SK-N-SH treated with all-trans-retinoic acid at 6 μM for 48 hours (cell line): ENCODE data around the gene ANKRD23.

Experiments used
- CSRNP3 ChIP-seq: fragments of 250-450 bp; sonication (Bioruptor Pico); IDR thresholded peaks from 2 replicates; pipeline ENCODE4 v1.5.1; 2021; ENCODE audit warnings: mild to moderate bottlenecking, moderate library complexity
- PPARA ChIP-seq: fragments of 250-450 bp; sonication (Bioruptor Pico); IDR thresholded peaks from 2 replicates; pipeline ENCODE4 v1.5.0; 2020; ENCODE audit warnings: mild to moderate bottlenecking, borderline replicate concordance
- RARB ChIP-seq: fragments of 250-450 bp; sonication (Bioruptor Pico); IDR thresholded peaks from 2 replicates; pipeline ENCODE4 v1.8.0; 2021; ENCODE audit warnings: mild to moderate bottlenecking, moderate library complexity
- TSHZ2 ChIP-seq: fragments of 250-450 bp; sonication (Bioruptor Pico); IDR thresholded peaks from 2 replicates; pipeline ENCODE4 v1.5.0; 2020; ENCODE audit warnings: mild to moderate bottlenecking, moderate library complexity
- ZFP30 ChIP-seq: fragments of 450-650 bp; formaldehyde crosslinking; IDR thresholded peaks from 2 replicates; pipeline ENCODE4 v1.5.0; 2022; ENCODE audit warnings: mild to moderate bottlenecking, moderate library complexity
- TF ChIP-seq, protein P1 (sequence below): fragments of 250-450 bp; sonication (Bioruptor Pico); IDR thresholded peaks from 2 replicates; pipeline ENCODE4 v1.8.0; 2021; ENCODE audit warnings: low read depth, mild to moderate bottlenecking, moderate library complexity, borderline replicate concordance
- TF ChIP-seq, protein P2 (sequence below): fragments of 250-450 bp; sonication (Bioruptor Pico); IDR thresholded peaks from 2 replicates; pipeline ENCODE4 v1.5.1; 2020; ENCODE audit warnings: low read depth, mild to moderate bottlenecking, moderate library complexity

DNA sequence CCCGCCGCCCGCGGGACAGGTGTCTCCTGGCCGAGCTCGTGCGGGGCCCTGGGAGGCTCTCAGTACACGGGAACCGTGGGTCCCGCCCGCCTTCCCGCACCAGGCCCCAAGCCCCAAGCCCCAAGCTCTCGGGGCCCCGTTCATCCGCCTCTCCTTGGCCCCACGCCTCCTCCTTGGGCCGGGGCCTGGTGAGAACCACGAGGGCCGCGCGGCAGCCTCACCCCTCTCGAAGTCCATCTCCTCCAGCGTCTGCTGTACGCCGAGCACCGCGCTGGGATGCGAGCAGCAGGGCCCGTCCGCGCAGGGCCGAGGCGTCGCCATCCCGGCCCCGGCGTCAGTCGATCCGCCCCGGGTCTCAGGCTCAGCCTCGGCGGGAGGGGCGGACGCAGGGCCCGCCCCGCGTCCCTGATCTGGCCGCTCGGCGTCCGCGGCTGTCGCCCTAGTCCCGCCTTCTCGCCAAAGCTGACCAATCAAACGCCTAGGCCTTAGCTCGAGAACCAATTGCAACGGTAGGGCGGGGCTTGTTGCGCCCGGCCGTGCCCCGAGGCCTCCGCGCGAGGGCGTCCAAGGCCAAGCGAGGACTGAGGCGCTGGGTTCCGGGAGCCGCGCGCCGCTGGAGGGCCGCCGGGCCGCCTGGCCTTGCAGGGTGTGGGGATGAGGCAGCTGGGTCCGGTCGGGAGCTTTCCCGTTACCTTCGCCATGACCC is 14.0 kb upstream of the ANKRD23 start, which contains the start of gene ANKRD39:
- TF ChIP-seq, protein P1, sequence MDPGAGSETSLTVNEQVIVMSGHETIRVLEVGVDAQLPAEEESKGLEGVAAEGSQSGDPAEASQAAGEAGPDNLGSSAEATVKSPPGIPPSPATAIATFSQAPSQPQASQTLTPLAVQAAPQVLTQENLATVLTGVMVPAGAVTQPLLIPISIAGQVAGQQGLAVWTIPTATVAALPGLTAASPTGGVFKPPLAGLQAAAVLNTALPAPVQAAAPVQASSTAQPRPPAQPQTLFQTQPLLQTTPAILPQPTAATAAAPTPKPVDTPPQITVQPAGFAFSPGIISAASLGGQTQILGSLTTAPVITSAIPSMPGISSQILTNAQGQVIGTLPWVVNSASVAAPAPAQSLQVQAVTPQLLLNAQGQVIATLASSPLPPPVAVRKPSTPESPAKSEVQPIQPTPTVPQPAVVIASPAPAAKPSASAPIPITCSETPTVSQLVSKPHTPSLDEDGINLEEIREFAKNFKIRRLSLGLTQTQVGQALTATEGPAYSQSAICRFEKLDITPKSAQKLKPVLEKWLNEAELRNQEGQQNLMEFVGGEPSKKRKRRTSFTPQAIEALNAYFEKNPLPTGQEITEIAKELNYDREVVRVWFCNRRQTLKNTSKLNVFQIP: no peak
- TF ChIP-seq, protein P2, sequence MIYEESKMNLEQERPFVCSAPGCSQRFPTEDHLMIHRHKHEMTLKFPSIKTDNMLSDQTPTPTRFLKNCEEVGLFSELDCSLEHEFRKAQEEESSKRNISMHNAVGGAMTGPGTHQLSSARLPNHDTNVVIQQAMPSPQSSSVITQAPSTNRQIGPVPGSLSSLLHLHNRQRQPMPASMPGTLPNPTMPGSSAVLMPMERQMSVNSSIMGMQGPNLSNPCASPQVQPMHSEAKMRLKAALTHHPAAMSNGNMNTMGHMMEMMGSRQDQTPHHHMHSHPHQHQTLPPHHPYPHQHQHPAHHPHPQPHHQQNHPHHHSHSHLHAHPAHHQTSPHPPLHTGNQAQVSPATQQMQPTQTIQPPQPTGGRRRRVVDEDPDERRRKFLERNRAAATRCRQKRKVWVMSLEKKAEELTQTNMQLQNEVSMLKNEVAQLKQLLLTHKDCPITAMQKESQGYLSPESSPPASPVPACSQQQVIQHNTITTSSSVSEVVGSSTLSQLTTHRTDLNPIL: no peak
- TF ChIP-seq TSHZ2 (CRISPR knock-in tag): no peak
- TF ChIP-seq CSRNP3 (CRISPR knock-in tag): no peak
- TF ChIP-seq RARB: no peak
- TF ChIP-seq PPARA (CRISPR knock-in tag): no peak
- no peak for TF ChIP-seq ZFP30
